HG02970 (cell line): ENCODE results near the gene NCOA3.
"Not testable (repeated sequence)": the region's sequence is repeated elsewhere in the genome, so short reads cannot be mapped to it uniquely, and the experiment has no call there.

ENCODE experiments used
- ATAC-seq: cut with Tn5 transposase; IDR thresholded peaks from one replicate; pipeline ENCODE4 v1.9.1; 2021; ENCODE audit warnings: mild to moderate bottlenecking, moderate library complexity, moderate number of reproducible peaks; ENCODE audit not compliant: unreplicated experiment, low FRiP score

The NCOA3 gene

DNA sequence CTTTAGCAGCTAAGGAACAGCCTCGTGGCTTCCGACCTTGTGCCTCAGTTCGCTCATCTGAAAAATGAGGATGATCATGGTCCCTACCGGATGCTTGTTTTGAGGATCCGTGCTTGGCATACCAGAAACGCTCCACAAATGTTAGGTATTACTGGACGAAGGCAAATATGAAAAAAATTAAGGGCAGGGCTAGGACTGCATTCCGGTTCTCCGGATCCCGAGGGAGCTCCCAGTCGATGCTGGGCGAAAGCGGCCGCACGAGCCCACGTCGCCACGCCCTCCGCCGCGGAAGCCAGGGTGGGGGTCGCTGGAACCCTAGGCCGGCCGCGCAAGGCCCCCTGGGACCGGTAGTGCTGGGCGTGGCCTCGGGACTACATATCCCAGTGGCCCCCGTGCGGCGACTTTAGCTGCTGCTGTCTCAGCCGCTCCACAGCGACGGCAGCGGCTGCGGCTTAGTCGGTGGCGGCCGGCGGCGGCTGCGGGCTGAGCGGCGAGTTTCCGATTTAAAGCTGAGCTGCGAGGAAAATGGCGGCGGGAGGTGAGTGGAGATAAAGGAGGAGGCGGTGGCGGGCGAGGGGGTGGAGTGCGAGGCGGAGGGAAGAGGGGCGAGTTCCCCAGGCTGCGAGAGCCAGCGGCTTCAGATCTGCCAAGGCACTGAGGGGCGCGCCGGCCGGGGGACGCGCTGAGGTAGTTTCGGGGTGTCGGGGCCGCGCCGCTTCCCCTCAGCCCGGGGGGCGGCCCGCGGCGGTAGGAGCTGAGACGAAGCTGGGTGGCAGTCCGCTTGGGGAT is at the start of gene NCOA3:
TSS of gene NCOA3 (plus strand) at position 406 of the 789 bp plus-strand sequence. CDS start 120,361 bp downstream, outside the sequence.
- ATAC-seq: peak; percentile 80

- ATAC-seq: no peak
Observed at GRCh38 chr20:47452736-47453161, 48.9 kb upstream of the NCOA3 start.

- no peak for ATAC-seq
Observed at GRCh38 chr20:47453167-47453782, 48.4 kb upstream of the NCOA3 start.

GRCh38 chr20:47454298-47455132 is 47.2 kb upstream of the NCOA3 start:
- ATAC-seq: no peak

GRCh38 chr20:47455133-47456040 is 46.3 kb upstream of the NCOA3 start:
- ATAC-seq: no peak

GRCh38 chr20:47456041-47456537 is 45.6 kb upstream of the NCOA3 start:
- no peak for ATAC-seq

DNA sequence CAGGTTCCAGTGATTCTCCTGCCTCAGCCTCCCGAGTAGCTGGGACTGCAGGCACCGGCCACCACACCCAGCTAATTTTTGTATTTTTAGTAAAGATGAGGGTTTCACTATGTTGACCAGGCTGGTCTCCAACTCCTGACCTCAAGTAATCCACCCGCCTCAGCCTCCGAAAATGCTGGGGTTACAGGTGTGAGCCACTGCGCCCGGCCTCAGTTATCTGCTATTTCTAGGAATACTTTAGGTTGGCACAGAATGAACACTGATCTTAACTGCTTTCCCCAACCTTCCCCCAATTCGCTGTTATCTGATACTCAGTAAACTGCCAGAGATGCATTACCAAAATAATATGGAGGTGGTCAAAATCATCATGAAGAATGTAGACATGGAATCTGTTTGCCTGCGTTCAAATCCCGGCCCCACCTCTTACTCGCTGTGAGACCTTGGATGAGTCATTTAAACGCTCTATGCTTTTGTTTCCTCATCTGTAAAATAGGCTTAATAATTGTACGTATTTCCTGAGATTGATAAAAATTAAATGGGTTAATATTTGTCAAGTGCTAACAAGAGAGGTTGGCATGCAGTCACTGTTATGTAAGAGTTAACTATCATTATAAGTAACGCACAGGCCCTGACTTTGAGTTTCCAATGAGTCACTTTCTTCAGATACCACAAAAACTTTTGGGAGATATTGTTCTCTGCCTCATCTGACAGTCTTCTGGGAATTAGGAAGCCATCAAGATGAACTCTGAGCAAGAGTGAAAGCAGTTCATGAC is 44.5 kb upstream of the NCOA3 start:
- no peak for ATAC-seq

GRCh38 chr20:47458280-47459050 is 43.2 kb upstream of the NCOA3 start:
- not testable (repeated sequence) for ATAC-seq

DNA sequence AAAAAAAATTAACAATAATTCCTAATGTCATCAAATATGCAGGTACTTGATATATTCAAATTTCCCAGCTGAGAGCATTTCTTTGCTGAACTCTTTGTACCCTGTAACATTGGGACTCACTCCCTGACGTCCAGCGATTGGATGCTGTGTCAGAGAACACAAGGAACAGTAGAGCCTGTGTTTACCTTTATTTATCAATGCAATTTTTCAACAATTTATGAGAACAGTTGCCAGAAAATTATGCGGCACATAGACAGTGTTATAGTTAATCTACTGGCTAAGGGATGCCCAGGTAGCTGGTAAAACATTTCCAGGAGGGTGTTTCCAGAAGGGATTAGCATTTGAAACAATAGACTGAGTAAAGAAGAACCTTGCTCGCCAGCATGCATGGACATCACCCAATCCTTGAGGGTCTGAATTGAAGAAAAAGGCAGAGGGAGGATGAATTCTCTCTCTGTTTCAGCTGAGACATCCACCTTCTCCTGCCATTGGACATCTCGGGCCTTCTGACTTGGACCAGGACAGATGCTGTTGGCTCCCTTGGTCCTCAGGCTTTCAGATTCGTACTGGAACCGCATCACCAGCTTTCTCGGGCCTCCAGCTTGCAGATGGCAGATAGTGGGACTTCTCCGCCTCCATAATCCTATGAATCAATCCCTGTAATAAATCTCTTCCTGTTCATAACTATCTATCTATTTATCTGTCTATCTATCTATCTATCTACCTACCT is 42.2 kb upstream of the NCOA3 start:
- no peak for ATAC-seq

GRCh38 chr20:47460761-47461112 is 41.0 kb upstream of the NCOA3 start:
- ATAC-seq: not testable (repeated sequence)

DNA sequence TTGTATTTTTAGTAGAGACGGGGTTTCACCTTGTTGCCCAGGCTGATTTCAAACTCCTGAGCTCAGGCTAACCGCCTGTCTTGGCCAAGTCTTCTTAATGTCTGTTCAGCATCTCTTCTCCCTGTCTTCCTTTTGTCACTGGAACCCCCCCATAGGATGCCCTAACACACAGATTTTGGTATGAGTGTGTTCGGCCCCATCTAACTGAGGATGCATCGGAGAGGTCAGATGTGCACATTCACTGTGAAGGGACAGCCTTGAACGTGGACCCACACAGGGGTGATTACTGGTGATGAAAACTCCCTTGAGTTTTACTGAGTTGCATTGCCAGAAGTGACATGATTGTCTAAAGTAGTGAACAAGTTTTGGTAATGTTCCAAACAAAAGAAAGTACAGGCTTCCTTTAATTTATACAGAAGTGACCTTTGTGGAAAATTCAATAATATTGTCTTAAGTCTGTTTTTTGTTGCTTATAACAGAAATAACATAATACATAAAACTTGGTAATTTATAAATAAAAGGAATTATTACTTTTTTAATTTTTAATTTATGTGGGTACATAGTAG is 40.5 kb upstream of the NCOA3 start:
- no peak for ATAC-seq

DNA sequence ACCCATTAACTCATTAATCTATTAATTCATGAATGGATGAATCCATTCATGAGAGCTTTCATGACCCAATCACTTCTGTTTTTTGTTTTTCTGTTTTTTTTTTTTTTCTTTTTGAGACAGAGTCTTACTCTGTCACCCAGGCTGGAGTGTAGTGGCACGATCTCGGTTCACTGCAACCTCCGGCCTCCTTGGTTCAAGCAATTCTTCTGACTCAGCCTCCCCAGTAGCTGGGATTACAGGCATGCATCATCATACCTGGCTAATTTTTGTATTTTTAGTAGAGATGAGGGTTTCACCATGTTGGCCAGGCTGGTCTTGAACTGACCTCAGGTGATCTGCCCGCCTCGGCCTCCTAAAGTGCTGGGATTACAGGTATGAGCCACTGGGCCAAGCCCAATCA is 39.8 kb upstream of the NCOA3 start:
- ATAC-seq: not testable (repeated sequence)

- ATAC-seq: no peak
Observed at GRCh38 chr20:47464380-47465101, 37.1 kb upstream of the NCOA3 start.

DNA sequence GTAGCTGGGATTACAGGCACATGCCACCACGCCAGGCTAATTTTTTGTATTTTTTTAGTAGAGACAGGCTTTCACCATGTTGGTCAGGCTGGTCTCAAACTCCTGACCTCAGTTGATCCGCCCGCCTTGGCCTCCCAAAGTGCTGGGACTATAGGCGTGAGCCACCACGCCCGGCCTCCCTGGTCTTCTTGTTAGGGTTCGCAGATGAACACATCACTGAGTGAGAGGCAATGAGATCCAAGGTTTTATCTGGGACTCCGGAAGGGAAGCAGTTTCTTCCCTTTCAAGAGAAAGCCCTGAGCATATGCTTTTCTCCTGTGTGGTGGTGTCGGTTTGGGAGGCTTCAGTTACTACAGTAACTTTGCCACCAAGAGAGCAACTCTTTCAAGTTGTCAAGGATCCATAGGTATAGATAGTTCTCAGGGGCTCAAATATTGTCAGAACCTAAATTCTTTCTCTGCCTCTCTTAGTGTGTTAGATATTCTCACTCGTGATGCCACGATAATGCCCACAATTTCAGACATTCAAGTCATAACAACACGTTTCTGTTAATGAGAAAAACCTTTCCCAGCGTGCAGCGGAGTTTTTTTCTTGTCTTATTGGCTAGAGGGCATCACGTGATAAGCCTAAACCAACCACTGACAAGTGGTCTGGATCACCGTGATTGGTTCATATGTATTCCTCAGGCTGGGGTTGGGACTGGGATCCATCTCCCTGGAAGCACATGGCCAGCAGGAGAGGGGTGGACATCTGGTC is 36.2 kb upstream of the NCOA3 start:
- no peak for ATAC-seq

DNA sequence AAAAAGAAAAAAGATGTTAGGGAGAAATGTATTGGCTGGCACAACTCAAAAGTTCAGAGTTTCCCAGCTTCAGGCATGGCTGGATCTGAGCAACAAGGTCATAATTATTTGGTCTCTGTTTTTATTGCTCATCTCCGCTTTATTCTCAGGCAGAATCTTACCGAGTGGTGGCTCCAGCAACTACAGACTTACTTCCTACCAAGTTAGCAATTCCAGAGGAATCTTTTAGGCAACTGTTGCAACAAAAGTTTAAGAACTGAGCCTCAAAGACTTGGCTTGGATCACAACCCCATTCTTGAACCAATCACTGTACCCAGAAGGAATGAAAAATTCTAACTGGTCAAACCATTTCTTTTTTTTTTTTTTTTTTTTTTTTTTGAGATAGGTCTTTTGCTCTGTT is 35.5 kb upstream of the NCOA3 start:
- ATAC-seq: no peak
